Rectal smooth muscle tissue (tissue), 1 donor: ENCODE data around the gene MEIS1.

ENCODE experiments used
- H3K27ac ChIP-seq: one replicate; pipeline ENCODE4 v1.7.0; 2013; ENCODE audit warnings: low read depth, low read length, inconsistent platforms
- H3K27me3 ChIP-seq: one replicate; pipeline ENCODE4 v1.7.0; 2013; ENCODE audit warnings: low read length; ENCODE audit not compliant: control insufficient read depth, insufficient read depth
- H3K36me3 ChIP-seq: one replicate; pipeline ENCODE4 v1.7.0; 2013; ENCODE audit warnings: low read length; ENCODE audit not compliant: control insufficient read depth, insufficient read depth
- H3K4me1 ChIP-seq: one replicate; pipeline ENCODE4 v1.7.0; 2013; ENCODE audit warnings: low read length; ENCODE audit not compliant: control insufficient read depth, insufficient read depth
- H3K4me3 ChIP-seq: one replicate; pipeline ENCODE4 v1.7.0; 2013; ENCODE audit warnings: low read length
- H3K9ac ChIP-seq: one replicate; pipeline ENCODE4 v1.7.0; 2013; ENCODE audit warnings: low read length

Gene MEIS1

DNA sequence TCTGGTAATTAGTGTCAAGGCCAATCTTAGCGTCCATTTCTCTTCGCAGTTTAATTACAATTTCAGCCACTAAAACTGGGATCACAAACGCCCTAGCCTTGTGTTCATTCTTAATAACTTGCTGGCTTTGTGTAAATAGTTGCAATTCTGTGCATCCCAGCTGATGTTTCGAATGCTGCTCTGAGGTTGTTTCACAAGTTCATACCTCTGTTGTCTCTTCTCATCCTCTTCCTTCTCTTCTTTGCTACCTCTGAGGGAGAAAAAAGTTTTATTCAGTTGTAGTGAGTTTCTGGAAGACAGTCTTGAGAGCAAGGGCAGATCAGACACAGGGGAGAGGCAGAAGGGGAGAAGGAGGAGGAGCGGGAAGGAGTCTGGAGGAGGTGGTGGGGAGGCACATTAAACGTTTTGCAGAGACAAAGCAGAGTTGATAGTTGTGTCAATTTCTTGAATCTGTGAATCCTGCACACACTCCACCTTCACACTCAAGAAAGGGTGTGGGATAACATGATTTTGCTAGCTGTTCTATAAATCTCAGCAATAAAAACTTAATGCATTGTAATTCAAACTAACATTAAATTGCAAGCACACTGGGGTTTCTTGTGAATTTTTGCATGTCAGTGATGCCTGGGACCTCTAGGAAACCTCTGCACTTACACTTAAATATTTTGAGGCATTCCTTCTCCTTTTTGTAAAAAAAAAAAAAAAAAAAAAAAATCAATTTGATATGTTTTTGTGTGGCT lies 6.8 kb downstream of the MEIS1 start:
- Histone ChIP-seq H3K36me3 (peaks cover 16% of the 10 kb centered on the region), H3K4me1 (peaks cover 3% of the 10 kb centered on the region), H3K4me3 (peak overlapping the region; percentile 74), H3K27ac (peak overlapping the region; percentile 98), H3K27me3 (peaks cover 6% of the 10 kb centered on the region), H3K9ac (no peak overlapping the region)

DNA sequence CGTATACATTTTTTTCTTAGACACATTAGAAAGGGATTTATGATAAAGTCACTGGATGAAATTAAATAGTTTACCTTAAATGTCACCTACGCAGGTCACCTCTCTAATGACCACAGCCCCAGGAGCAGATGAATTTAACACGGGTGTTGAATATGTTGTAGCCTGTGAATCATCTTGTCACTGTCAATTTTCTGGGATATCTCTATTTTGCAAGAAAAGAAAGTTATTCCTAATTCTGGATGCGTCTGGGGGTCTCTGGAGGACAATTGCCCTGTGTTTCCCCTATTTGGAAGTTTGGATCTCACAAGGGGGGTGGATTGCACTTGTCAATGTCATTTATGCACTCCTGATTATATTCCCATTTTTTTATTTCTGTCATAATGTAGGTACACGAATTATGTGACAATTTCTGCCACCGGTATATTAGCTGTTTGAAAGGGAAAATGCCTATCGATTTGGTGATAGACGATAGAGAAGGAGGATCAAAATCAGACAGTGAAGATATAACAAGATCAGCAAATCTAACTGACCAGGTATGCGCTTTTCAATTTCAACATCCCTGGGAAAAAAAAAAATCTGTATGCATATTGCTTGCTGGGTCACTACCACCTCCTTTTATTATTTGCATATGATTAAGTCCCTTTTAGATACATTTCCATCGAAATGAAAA lies 7.7 kb downstream of the MEIS1 start:
- Histone ChIP-seq H3K4me3 (peak overlapping the region; percentile 70), H3K27ac (peak overlapping the region; percentile 98), H3K4me1 (peaks cover 3% of the 10 kb centered on the region), H3K9ac (no peak overlapping the region), H3K36me3 (peaks cover 14% of the 10 kb centered on the region), H3K27me3 (peaks cover 4% of the 10 kb centered on the region)

DNA sequence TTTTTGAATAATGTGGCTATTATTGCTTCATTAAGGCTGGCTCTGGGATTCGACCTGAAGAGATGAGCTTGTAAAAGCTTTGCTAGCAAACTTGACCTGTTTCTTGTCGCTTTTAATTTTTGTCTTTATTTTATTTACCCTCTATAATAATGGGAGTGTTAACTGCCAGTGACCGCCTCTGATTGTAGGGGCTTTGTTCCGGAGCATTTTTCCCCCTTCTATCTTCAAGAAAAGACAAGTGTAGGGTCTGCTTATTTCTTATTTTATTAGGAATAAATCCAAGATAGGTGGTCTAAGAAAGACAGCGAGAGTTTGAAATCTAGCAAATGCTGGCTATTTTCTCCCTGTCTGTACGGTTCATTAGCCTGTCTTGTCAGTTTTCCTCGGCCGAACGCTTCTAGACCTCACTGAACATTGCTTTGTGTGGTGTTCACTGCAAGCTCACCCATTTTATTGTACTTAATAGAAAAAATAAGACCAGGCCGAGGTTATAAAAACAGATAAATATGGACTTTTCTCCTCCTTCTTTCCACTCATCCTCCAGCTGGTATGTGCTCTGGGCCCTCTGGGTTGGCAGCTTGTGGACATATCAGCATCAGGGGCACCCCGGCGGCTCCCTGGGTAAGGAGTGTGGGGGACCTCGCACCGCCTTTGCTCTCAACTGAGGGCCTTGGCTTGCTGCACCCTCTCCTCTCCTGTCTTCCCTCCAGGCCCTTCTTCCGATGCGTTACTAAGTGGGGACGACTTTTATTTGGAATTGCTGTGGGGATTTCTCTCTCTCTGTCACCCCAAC lies 8.5 kb downstream of the MEIS1 start:
- Histone ChIP-seq H3K4me3 (peak overlapping the region; percentile 70), H3K27ac (peak overlapping the region; percentile 98)

DNA sequence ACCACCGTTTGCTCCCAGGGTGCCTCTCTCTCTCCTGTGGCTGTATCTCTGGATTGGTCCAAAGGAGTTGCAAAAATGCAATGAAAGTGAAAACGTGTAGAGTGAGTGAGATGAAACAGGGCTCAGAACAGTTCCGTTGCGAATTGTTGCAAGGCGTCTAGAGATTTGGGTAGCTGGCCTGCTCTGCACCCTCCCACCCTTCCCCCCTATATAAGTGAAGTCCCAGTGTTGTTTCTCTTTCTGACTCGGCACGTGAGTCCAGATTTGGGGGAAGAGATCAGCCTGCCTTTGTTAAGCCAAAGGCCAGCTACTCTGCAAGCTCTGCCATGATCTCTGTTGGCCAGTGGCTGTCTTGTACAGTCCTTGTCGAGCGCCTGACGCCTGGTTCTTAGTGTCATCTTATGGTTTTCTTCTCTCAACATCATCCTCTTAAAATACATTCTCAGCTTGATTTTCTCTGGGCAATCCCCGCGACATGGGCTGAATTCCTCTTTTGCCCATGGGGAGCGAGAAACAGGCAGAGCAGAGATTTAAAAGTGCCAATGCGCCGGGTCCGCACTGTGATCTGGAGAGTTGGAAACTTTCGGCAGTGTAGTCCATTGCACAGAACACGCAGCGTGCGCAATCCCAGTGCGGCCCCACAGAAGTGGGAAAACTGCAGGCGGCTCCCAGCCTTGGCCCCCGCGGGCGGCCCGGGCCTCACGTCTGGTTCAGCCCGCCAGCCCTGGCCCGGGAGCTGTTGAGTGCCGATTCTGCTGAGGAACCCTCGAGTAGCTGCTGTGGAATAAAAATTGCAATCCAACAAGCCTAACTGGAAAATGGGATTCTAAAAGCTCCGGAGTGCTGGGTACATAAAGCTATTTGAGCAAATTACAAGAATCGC lies 9.3 kb downstream of the MEIS1 start:
- Histone ChIP-seq H3K4me1 (peaks cover 5% of the 10 kb centered on the region), H3K27ac (peak overlapping the region; percentile 98), H3K4me3 (peak overlapping the region; percentile 70), H3K27me3 (peaks cover 2% of the 10 kb centered on the region), H3K9ac (no peak overlapping the region), H3K36me3 (peaks cover 11% of the 10 kb centered on the region)

More for the DNA sequence above, 8.5 kb downstream of the MEIS1 start:
- Histone ChIP-seq H3K9ac (peak overlapping the region; percentile 54), H3K4me1 (peaks cover 3% of the 10 kb centered on the region), H3K36me3 (peaks cover 13% of the 10 kb centered on the region), H3K27me3 (peaks cover 2% of the 10 kb centered on the region)

DNA sequence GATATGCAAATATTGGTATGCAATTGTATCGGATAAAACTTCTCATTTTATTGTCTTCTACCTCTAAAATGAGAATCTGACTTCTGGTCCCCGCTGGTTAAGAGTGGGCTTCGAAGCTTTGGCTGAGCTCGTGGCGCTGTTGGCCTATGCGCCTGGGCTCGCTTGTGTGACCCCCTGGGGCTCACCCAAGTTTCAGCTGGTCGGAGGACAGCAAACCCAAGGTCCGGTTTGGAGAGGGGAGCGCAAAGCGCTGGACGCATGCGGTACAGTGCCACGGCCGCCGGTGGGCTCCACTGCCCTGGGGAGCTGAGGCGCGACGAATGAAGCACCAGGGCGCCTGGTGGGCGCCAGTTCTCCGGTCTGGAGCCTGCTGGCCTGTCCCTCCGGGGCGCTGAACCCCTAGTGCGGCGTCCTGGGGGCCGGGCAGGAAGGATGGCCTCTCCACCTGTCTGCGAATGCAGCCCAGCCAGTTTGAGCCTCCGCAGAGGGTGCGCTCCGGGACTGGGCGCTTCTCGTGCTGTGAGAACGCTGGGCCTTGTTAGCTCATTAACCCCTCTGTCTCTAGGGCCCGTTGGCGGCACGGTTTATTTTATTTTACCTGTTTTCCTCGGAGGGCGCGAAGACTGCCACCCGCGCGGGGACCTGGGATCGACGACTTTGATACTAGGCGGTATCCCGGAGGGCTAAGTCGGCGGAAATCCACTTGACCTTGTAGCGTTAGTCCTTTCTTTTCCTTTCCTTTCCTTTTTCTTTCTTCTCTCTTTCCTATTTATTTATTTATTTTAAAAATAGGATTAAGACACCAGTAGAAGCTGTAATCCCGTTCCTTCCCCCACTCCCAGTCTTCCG lies 10.4 kb downstream of the MEIS1 start:
- Histone ChIP-seq H3K27ac (peak overlapping the region; percentile 98), H3K9ac (peak overlapping the region; percentile 73), H3K36me3 (peaks cover 7% of the 10 kb centered on the region), H3K4me1 (peaks cover 5% of the 10 kb centered on the region), H3K4me3 (peak overlapping the region; percentile 70), H3K27me3 (peaks cover 2% of the 10 kb centered on the region)

DNA sequence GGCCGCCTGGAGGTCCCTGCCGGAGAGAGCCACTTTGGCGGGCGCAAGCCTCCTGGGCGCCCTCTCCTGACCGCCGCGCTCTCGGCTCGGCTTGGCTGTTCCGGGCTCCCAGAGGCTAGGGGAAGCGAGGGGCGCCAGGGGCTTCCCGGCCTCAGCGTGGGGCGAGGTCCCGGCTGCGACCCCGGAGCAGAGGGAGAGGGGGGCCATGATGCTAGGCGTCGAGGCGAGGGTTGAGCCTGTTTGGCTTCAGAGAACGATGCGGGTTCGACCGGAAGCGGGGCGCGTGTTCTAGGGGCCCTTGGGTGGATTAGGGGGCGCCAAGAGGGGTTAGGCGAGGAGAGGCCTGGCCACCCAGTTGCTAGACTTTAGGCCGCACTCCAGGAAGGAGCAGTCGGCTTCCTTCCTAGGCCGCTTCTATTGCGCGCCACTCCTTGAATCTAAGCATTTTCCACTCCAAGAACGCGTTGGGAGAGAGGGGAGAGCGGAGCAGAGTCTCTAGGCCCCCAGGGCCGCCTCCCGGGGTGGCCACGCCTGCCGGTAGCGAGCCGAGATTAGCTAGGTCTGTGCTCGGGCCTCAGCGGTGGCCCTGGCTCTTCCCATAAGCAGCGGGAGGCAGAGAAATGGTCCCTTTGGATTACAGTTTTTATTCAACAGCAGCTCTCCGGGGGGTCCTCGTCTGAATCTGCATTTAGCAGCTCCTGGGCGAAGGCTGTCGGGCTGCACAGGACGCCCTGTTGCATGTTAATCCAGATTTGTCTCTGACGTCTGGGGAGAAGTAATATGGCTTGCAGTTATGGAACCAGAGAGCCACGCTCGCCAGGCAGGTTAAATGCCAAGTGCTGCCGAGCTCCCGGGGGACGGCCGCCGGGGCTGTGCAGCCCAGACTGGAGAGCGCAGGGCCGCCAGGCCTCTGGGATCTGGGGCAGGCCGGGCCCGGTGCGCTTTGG lies 11.3 kb downstream of the MEIS1 start:
- H3K27ac ChIP-seq = peak overlapping the region; percentile 98
- H3K4me1 ChIP-seq = peaks cover 11% of the 10 kb centered on the region
- H3K9ac ChIP-seq = peak overlapping the region; percentile 73
- peaks cover 5% of the 10 kb centered on the region for H3K36me3 ChIP-seq
- peak overlapping the region; percentile 70 for H3K4me3 ChIP-seq
- peaks cover 2% of the 10 kb centered on the region for H3K27me3 ChIP-seq

DNA sequence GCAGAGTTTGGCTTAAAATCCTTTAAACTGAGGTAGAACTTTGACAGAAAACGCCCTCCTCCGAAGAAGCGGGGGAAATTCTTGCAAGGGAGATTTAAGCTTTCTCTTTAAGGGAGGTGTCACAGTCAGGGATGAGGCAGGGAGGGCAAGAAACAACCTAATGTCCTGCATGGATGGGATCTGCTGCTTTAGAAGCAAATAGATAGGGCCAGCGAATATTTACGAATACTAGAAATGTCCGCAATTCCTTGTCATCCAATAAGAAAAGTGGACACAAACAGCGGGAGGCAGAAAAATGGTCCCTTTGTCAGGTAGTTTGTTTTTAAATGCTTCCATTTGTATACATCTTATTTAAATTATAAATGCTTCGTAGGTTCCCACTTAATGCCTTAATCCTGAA lies 12.0 kb downstream of the MEIS1 start:
- Histone ChIP-seq H3K36me3 (peaks cover 5% of the 10 kb centered on the region), H3K27ac (peak overlapping the region; percentile 98), H3K9ac (no peak overlapping the region), H3K27me3 (peaks cover 2% of the 10 kb centered on the region), H3K4me3 (peak overlapping the region; percentile 70), H3K4me1 (peaks cover 17% of the 10 kb centered on the region)

DNA sequence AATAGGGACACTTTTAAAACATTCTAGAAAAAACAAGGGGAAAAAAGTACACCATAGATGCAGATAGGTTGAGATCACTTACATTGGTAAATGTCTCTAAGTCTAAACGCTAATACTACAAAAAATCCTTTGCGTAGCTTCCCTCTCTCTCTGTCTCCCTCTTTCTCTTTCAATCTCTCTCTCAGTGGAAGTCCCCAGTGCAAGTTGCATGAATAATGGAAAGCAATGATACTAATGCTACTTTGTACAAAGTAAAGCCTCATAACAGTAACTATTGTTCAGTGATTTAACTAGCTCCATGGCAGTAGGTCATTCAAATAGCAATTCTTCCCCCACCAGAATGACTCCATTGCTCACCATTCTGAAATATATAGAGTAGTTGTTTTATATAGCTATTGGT lies 12.8 kb downstream of the MEIS1 start:
- Histone ChIP-seq H3K36me3 (peaks cover 5% of the 10 kb centered on the region), H3K27me3 (peaks cover 2% of the 10 kb centered on the region), H3K27ac (peak overlapping the region; percentile 98), H3K4me3 (peak overlapping the region; percentile 70), H3K9ac (no peak overlapping the region), H3K4me1 (peaks cover 20% of the 10 kb centered on the region)

DNA sequence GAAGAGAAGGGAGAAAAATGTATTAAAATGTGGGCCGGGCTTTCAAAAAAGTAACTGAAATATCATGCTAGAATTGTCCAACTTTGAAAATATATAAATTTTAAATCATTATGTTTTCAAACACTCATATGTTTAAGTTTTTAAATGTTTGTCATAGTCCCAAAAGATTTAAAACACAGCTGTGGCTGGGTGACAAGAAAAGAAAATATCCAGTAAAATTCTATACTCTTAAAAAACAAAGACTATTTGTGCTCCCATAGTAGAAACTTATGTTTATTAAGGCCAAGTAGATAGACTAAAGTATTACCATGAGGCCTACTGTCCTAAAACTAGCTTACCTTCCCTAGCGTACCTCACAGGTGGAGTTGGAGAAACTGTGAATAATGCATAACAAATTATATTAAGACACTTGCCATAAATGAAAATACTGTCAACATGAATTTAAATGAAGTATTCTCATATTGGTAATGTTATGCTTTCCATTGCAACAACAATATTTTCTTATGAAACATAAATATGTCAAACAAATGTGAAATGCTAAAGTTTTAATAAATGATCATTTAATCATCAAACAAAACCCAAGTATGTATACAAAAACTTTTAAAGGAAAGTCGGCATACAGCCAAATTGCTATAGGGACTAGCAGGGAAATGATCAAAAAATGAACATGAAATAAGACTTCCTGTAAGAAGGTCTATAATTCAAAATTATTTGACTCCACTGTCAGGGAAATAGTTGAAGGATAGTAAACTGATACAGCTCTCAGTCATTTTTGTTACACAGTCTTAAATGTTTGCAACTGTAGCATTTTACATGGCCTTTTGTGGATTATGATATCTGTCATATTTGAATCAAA lies 13.4 kb downstream of the MEIS1 start:
- peaks cover 22% of the 10 kb centered on the region for H3K4me1 ChIP-seq
- H3K27ac ChIP-seq = peak overlapping the region; percentile 98
- peaks cover 2% of the 10 kb centered on the region for H3K27me3 ChIP-seq
- H3K36me3 ChIP-seq = peaks cover 3% of the 10 kb centered on the region
- no peak overlapping the region for H3K4me3 ChIP-seq
- no peak overlapping the region for H3K9ac ChIP-seq

DNA sequence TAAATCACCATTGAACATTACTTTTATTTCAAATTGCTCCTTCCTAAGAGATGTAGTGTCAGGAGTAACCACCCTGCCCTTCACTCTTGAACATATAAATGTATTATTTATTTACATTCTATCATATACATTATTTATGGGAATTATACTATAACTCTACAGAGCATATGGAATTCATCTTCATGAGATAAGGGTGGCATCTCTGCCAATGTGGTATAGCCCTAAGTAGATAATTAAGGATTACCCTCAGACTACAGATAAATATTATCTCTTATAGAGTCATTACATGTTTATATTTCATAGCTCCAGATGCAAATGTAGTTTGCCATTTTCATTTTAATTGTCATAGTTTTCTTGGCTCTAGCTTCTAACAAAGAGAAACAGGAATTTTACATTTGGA lies 17.3 kb downstream of the MEIS1 start:
- peaks cover 52% of the 10 kb centered on the region for H3K4me1 ChIP-seq
- no peaks in the 10 kb centered on the region for H3K27me3 ChIP-seq
- no peaks in the 10 kb centered on the region for H3K36me3 ChIP-seq
- H3K27ac ChIP-seq = no peak overlapping the region
- H3K9ac ChIP-seq = no peak overlapping the region
- H3K4me3 ChIP-seq = no peak overlapping the region
